Nephron progenitor cell (in vitro differentiated cells): ENCODE results near the gene GPD1.
A peak's percentile ranks its signal among the peaks of the same experiment; 100 is the strongest.
"Not testable (repeated sequence)": the region's sequence is repeated elsewhere in the genome, so short reads cannot be mapped to it uniquely, and the experiment has no call there.

ENCODE experiments used
- DNase-seq: peaks from one replicate; pipeline ENCODE4 v3.0.0; 2021
- H3K27ac Mint-ChIP-seq: 2 replicates; pipeline ENCODE4 v1.8.0; 2021; ENCODE audit warnings: mild to moderate bottlenecking, moderate library complexity, mixed read lengths
- H3K27me3 Mint-ChIP-seq: 2 replicates; pipeline ENCODE4 v1.8.0; 2021; ENCODE audit warnings: mild to moderate bottlenecking, low read depth, mixed read lengths; ENCODE audit not compliant: poor library complexity
- H3K36me3 Mint-ChIP-seq: 2 replicates; pipeline ENCODE4 v1.8.0; 2021; ENCODE audit warnings: low read depth, mixed read lengths
- H3K4me1 Mint-ChIP-seq: 2 replicates; pipeline ENCODE4 v1.8.0; 2021; ENCODE audit warnings: mixed read lengths
- H3K4me3 Mint-ChIP-seq: 2 replicates; pipeline ENCODE4 v1.8.0; 2021; ENCODE audit warnings: mild to moderate bottlenecking, moderate library complexity, mixed read lengths
- H3K9me3 Mint-ChIP-seq: 2 replicates; pipeline ENCODE4 v1.8.0; 2021; ENCODE audit warnings: mild to moderate bottlenecking, moderate library complexity, mixed read lengths
- CTCF ChIP-seq: fragments of 200-600 bp; sonication (generic); IDR thresholded peaks from 2 replicates; pipeline ENCODE4 v1.5.0; 2021; ENCODE audit warnings: antibody characterized with exemption

The GPD1 gene

GRCh38 chr12:50127546-50127945 lies 23.7 kb downstream of the GPD1 start:
- no peaks in the 10 kb centered on the region for H3K9me3 Mint-ChIP-seq
- no peaks in the 10 kb centered on the region for H3K4me1 Mint-ChIP-seq
- H3K36me3 Mint-ChIP-seq: peaks cover 49% of the 10 kb centered on the region
- no peak for DNase-seq
- H3K4me3 Mint-ChIP-seq: no peak overlapping the region
- H3K27ac Mint-ChIP-seq: no peak overlapping the region
- H3K27me3 Mint-ChIP-seq: no peaks in the 10 kb centered on the region
- no peak for TF ChIP-seq CTCF

- TF ChIP-seq CTCF: no peak
- Mint-ChIP-seq H3K9me3 (no peaks in the 10 kb centered on the region), H3K4me3 (no peak overlapping the region), H3K4me1 (no peaks in the 10 kb centered on the region), H3K36me3 (peaks cover 50% of the 10 kb centered on the region), H3K27ac (peak overlapping the region; percentile 30), H3K27me3 (no peaks in the 10 kb centered on the region)
- DNase-seq: no peak
Measured at GRCh38 chr12:50129290-50129689, 25.5 kb downstream of the GPD1 start.

- Mint-ChIP-seq H3K4me3 (no peak overlapping the region), H3K4me1 (no peaks in the 10 kb centered on the region), H3K36me3 (peaks cover 59% of the 10 kb centered on the region), H3K9me3 (no peaks in the 10 kb centered on the region), H3K27me3 (no peaks in the 10 kb centered on the region), H3K27ac (peak overlapping the region; percentile 44)
- DNase-seq: no peak
- TF ChIP-seq CTCF: peak; percentile 62
Measured at GRCh38 chr12:50132505-50133135, 28.8 kb downstream of the GPD1 start.

GRCh38 chr12:50142993-50143392 lies 39.2 kb downstream of the GPD1 start:
- no peaks in the 10 kb centered on the region for H3K27me3 Mint-ChIP-seq
- no peak overlapping the region for H3K4me3 Mint-ChIP-seq
- no peaks in the 10 kb centered on the region for H3K9me3 Mint-ChIP-seq
- no peaks in the 10 kb centered on the region for H3K4me1 Mint-ChIP-seq
- DNase-seq: no peak
- peaks cover 41% of the 10 kb centered on the region for H3K36me3 Mint-ChIP-seq
- no peak for TF ChIP-seq CTCF
- H3K27ac Mint-ChIP-seq: no peak overlapping the region

GRCh38 chr12:50145439-50145838 lies 41.6 kb downstream of the GPD1 start:
- H3K36me3 Mint-ChIP-seq: peaks cover 28% of the 10 kb centered on the region
- H3K27ac Mint-ChIP-seq: no peak overlapping the region
- TF ChIP-seq CTCF: no peak
- DNase-seq: no peak
- no peaks in the 10 kb centered on the region for H3K9me3 Mint-ChIP-seq
- H3K4me1 Mint-ChIP-seq: peaks cover 3% of the 10 kb centered on the region
- no peak overlapping the region for H3K4me3 Mint-ChIP-seq
- no peaks in the 10 kb centered on the region for H3K27me3 Mint-ChIP-seq

- Mint-ChIP-seq H3K27me3 (no peaks in the 10 kb centered on the region), H3K9me3 (no peaks in the 10 kb centered on the region), H3K36me3 (peaks cover 10% of the 10 kb centered on the region), H3K4me1 (peaks cover 14% of the 10 kb centered on the region), H3K4me3 (no peak overlapping the region), H3K27ac (no peak overlapping the region)
- TF ChIP-seq CTCF: no peak
- no peak for DNase-seq
Measured at GRCh38 chr12:50147281-50147680, 43.5 kb downstream of the GPD1 start.

GRCh38 chr12:50148011-50148410 lies 44.2 kb downstream of the GPD1 start:
- H3K27ac Mint-ChIP-seq, DNase-seq, H3K27me3 Mint-ChIP-seq, H3K4me3 Mint-ChIP-seq, H3K9me3 Mint-ChIP-seq, H3K36me3 Mint-ChIP-seq: not testable (repeated sequence)
- peaks cover 14% of the 10 kb centered on the region for H3K4me1 Mint-ChIP-seq
